OCI-LY1 (cell line): ENCODE data around the gene RTL1.

ENCODE experiments used
- EZH2 ChIP-seq: fragments of 200-600 bp; sonication (generic), shearing (Covaris generic); IDR thresholded peaks from 2 replicates; pipeline ENCODE4 v1.8.0; 2017; ENCODE audit warnings: borderline replicate concordance, mixed run types, mild to moderate bottlenecking, antibody characterized with exemption, low read length, moderate library complexity, mixed read lengths
- TF ChIP-seq, protein P1 (sequence below): fragments of 200-600 bp; sonication (generic), shearing (Covaris generic); IDR thresholded peaks from 2 replicates; pipeline ENCODE4 v1.5.1; 2017; ENCODE audit warnings: mild to moderate bottlenecking, antibody characterized with exemption, low read length, moderate library complexity, mixed read lengths

GRCh38 chr14:100889641-100890040 is 13.9 kb downstream of the RTL1 start:
- TF ChIP-seq, protein P1, sequence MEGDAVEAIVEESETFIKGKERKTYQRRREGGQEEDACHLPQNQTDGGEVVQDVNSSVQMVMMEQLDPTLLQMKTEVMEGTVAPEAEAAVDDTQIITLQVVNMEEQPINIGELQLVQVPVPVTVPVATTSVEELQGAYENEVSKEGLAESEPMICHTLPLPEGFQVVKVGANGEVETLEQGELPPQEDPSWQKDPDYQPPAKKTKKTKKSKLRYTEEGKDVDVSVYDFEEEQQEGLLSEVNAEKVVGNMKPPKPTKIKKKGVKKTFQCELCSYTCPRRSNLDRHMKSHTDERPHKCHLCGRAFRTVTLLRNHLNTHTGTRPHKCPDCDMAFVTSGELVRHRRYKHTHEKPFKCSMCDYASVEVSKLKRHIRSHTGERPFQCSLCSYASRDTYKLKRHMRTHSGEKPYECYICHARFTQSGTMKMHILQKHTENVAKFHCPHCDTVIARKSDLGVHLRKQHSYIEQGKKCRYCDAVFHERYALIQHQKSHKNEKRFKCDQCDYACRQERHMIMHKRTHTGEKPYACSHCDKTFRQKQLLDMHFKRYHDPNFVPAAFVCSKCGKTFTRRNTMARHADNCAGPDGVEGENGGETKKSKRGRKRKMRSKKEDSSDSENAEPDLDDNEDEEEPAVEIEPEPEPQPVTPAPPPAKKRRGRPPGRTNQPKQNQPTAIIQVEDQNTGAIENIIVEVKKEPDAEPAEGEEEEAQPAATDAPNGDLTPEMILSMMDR: no peak
- no peak for TF ChIP-seq EZH2
